IPS-15b (cell line): Measurements from ENCODE around the gene MAST2.

Experiments
- H3K27me3 ChIP-seq: one replicate; pipeline ENCODE4 v1.6.1; 2013; ENCODE audit warnings: low read length; ENCODE audit not compliant: control insufficient read depth, insufficient read depth
- H3K36me3 ChIP-seq: one replicate; pipeline ENCODE4 v1.6.1; 2013; ENCODE audit warnings: low read length; ENCODE audit not compliant: control insufficient read depth, insufficient read depth
- H3K4me1 ChIP-seq: one replicate; pipeline ENCODE4 v1.6.1; 2013; ENCODE audit warnings: mild to moderate bottlenecking, low read length; ENCODE audit not compliant: control insufficient read depth, insufficient read depth
- H3K4me3 ChIP-seq: one replicate; pipeline ENCODE4 v1.5.1; 2013; ENCODE audit warnings: low read depth, low read length
- H3K9ac ChIP-seq: one replicate; pipeline ENCODE4 v1.6.1; 2013; ENCODE audit warnings: low read depth, mild to moderate bottlenecking, low read length
- H3K9me3 ChIP-seq: one replicate; pipeline ENCODE4 v1.6.1; 2013; ENCODE audit warnings: mild to moderate bottlenecking, low read length; ENCODE audit not compliant: control insufficient read depth, insufficient read depth

MAST2 gene

DNA sequence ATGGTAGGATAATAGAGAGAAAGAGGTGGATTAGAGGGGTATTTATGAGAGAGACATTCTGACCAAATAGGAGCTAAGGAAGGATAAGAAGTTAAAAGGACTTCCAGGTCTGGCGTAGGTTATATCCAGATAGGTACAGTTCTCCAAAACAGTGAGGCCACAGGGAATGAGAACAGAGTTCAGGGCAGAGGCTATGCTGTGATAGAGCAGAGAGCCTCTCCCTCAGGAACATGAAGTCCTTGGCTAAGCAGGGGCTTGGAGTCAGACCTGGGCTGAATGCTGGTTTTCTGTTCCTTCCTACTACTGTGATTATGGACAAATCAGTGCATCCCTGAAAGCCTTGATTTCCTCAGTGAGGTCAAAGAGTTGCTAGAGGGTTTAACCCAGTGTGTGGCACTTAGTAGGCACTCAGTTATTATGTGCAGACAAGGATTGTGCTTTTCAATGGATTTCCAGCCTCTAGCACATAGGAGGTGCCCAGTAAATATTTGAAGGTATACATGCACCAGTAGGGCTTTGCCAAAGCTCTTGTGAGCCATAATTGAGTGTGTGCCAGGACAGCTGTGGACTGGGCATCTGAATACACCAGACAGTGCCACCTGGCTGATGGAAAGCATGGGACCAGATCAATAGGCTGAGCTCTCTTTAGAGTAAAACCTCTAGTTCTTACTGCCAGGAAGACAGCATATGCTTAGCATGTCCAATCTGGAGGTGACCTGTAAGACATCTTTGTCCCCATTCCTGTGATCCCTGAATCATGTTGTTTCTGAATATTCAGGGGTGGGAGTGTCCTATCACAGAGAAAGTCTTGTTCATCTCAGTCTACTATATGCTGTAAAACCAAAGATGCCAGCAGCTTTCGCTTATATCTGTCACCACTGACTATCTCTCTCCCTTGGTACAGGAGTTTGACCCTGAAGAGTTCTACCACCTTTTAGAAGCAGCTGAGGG is 217.9 kb downstream of the MAST2 start:
- Histone ChIP-seq H3K4me3 (no peak overlapping the region), H3K9me3 (no peaks in the 10 kb centered on the region), H3K4me1 (peaks cover 3% of the 10 kb centered on the region), H3K36me3 (peaks cover 25% of the 10 kb centered on the region), H3K9ac (no peak overlapping the region), H3K27me3 (no peaks in the 10 kb centered on the region)

DNA sequence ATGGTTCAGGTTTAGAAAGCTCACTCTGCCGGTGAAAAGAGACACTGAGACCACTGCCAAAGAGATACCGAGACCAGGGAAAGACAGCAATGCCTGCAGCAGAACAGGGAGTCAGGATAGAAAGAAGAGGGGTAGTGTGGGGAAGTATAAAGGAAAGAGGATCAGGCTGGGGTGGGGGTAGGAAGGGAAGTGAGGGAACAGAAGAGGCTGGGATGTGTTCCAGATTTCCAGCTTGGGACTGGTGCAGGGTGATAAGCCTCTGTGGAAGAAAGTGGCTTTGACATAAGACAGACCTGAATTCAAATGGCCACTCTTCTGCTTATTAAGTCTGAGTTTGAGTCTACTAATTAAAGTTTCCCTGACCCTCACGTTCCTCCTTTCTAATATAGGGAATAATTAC is 223.1 kb downstream of the MAST2 start:
- no peak overlapping the region for H3K9ac ChIP-seq

DNA sequence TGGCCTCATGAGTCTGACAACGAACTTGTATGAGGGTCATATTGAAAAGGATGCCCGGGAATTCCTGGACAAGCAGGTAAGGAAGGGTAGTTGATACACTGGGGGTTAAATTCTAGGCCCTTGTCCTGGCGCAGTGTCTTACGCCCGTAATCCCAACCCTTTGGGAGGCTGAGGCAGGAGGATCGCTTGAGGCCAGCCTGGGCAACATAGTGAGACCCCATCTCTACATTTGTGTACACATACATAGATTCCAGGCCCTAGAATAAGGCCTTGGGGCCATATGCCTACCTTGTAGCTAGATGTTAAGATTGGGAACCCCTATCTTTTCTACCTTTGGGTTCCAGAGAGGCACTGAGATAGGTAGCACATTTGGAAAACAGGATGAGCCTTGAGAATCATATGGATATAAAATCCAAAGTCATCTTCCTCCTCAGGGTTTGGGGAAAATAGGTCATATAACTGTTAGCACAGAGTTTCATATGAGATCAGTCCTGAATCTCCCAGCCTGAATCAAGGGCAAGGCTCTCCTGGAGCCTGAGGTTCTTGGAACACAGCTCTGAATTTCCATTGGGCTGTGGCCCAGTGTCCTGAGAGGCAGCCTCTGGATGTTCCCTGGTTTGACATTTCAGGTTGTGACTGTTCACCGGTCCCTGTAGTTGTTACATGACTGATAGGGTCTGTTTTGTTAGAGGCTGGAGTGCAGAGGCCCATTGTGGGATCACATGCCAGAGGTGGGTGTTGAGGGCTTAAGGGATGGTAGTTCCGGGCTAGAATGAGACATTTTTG is 224.6 kb downstream of the MAST2 start:
- peaks cover 54% of the 10 kb centered on the region for H3K36me3 ChIP-seq

More for the DNA sequence above, 223.1 kb downstream of the MAST2 start:
- peaks cover 56% of the 10 kb centered on the region for H3K36me3 ChIP-seq
- no peaks in the 10 kb centered on the region for H3K4me1 ChIP-seq
- no peaks in the 10 kb centered on the region for H3K9me3 ChIP-seq
- H3K27me3 ChIP-seq = no peaks in the 10 kb centered on the region
- H3K4me3 ChIP-seq = no peak overlapping the region

DNA sequence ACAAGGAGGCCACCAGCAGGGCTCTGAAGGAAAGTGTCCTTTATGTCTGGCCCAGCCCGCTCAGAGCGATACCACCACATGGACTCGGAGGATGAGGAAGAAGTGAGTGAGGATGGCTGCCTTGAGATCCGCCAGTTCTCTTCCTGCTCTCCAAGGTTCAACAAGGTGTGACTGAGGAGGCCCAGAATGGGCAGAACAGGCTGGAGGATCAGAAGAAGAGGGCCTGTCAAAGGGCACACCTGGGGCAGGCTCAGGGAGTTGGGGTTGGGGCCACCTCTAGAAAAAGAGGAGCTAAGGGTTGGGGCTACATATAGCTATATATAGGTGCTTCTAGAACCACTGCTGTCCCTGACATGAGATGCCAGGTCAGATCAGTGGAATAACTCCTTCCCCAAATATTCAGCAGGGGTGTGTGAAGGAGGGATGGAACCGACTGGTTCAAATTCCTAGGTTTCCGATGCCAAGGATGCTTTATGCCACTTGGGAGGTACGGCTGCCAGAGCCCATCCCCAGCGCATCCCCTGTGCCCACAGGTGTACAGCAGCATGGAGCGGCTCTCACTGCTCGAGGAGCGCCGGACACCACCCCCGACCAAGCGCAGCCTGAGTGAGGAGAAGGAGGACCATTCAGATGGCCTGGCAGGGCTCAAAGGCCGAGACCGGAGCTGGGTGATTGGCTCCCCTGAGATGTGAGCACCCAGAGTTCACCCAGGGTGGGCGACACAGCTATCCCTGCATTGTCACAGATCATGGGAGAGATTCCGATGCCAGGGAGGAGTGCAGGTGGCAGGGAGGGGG is 226.9 kb downstream of the MAST2 start:
- Histone ChIP-seq H3K9ac (no peak overlapping the region), H3K4me1 (no peaks in the 10 kb centered on the region), H3K36me3 (peaks cover 46% of the 10 kb centered on the region), H3K9me3 (no peaks in the 10 kb centered on the region), H3K4me3 (no peak overlapping the region), H3K27me3 (no peaks in the 10 kb centered on the region)

More for the DNA sequence above, 224.6 kb downstream of the MAST2 start:
- Histone ChIP-seq H3K4me3 (no peak overlapping the region), H3K4me1 (no peaks in the 10 kb centered on the region), H3K9ac (no peak overlapping the region), H3K27me3 (no peaks in the 10 kb centered on the region), H3K9me3 (no peaks in the 10 kb centered on the region)

- H3K9me3 ChIP-seq = no peaks in the 10 kb centered on the region
- H3K36me3 ChIP-seq = peaks cover 48% of the 10 kb centered on the region
- H3K4me3 ChIP-seq = no peak overlapping the region
- H3K9ac ChIP-seq = no peak overlapping the region
- no peaks in the 10 kb centered on the region for H3K27me3 ChIP-seq
- no peaks in the 10 kb centered on the region for H3K4me1 ChIP-seq
These were observed 227.7 kb downstream of the MAST2 start for GRCh38 chr1:46030876-46031660.

DNA sequence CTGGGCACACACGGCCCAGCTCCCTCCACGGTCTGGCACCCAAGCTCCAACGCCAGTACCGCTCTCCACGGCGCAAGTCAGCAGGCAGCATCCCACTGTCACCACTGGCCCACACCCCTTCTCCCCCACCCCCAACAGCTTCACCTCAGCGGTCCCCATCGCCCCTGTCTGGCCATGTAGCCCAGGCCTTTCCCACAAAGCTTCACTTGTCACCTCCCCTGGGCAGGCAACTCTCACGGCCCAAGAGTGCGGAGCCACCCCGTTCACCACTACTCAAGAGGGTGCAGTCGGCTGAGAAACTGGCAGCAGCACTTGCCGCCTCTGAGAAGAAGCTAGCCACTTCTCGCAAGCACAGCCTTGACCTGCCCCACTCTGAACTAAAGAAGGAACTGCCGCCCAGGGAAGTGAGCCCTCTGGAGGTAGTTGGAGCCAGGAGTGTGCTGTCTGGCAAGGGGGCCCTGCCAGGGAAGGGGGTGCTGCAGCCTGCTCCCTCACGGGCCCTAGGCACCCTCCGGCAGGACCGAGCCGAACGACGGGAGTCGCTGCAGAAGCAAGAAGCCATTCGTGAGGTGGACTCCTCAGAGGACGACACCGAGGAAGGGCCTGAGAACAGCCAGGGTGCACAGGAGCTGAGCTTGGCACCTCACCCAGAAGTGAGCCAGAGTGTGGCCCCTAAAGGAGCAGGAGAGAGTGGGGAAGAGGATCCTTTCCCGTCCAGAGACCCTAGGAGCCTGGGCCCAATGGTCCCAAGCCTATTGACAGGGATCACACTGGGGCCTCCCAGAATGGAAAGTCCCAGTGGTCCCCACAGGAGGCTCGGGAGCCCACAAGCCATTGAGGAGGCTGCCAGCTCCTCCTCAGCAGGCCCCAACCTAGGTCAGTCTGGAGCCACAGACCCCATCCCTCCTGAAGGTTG is 231.4 kb downstream of the MAST2 start:
- Histone ChIP-seq H3K9ac (no peak overlapping the region), H3K4me3 (no peak overlapping the region), H3K9me3 (no peaks in the 10 kb centered on the region), H3K36me3 (peaks cover 30% of the 10 kb centered on the region), H3K4me1 (peaks cover 3% of the 10 kb centered on the region), H3K27me3 (no peaks in the 10 kb centered on the region)

DNA sequence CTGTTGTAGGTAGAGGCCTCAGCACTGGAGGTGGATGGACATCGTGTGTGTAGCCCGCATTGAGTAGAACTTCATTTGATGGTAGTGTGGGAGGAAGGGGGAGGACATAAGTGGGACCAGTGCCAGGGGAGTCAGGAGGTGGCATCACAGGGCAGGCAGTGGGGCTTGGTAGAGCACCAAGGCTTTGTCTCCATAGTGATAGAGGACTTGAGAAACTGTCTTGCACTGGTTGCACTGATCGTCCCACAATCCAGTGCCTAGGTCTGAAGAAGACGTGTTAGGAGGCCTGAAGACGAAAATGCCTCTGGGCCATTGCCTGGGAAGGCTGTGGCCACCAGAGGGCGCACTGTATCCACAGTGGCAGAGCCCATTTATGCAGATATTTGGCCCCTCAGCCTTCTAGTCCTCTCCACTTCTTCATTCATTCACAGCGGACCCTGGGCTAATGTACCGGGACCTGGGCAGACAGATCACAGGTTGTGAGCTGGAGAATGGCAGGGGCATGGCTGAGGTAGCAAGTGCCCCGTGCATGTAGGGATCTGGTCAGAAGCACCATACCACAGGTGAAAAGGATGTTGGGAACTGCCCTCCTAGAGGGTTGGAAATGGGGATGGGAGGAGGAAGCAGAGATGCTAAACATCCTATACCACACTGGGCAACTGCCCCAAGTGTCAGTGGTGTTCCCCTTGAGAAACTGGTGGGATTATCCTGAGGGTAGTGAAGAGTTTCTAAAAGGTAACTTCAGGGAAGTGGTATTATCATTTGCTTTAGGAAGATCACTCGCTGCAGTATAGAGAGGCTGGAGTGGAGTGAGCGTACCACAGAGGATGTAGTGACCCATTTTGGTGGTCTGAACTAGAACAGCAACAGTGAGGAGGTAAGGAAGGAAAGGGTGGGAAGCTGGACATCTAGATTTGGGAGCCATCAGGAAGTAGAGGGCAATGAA is 233.8 kb downstream of the MAST2 start:
- Histone ChIP-seq H3K4me1 (peaks cover 3% of the 10 kb centered on the region), H3K36me3 (peaks cover 13% of the 10 kb centered on the region), H3K4me3 (no peak overlapping the region), H3K27me3 (no peaks in the 10 kb centered on the region), H3K9me3 (no peaks in the 10 kb centered on the region), H3K9ac (no peak overlapping the region)

GRCh38 chr1:46039571-46040052 is 236.2 kb downstream of the MAST2 start:
- Histone ChIP-seq H3K4me3 (no peak overlapping the region), H3K9me3 (no peaks in the 10 kb centered on the region), H3K36me3 (peaks cover 3% of the 10 kb centered on the region), H3K27me3 (peaks cover 4% of the 10 kb centered on the region), H3K4me1 (peaks cover 15% of the 10 kb centered on the region), H3K9ac (no peak overlapping the region)

DNA sequence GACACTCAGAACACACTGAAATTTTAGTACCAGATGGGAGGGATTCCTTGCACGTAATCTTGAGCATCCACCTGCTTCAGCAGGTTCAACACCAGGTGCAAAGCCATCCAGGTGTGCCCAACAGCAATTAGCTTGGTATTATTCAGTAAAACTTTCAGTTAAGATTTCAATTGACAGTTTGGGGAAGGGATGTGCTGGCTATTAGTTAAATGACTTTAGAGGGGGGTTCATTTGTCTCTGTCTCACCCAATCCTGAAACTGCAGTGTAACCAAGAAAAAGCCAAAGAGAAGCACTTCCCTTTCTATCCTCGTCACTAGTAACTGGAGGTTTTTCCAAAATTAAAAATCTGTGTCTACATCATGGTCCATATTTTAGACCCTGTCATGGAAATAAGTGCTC is 238.1 kb downstream of the MAST2 start:
- H3K4me3 ChIP-seq = no peak overlapping the region
- no peaks in the 10 kb centered on the region for H3K36me3 ChIP-seq
- H3K9ac ChIP-seq = no peak overlapping the region
- H3K27me3 ChIP-seq = peaks cover 6% of the 10 kb centered on the region
- H3K9me3 ChIP-seq = no peaks in the 10 kb centered on the region
- peaks cover 15% of the 10 kb centered on the region for H3K4me1 ChIP-seq
